ENCODE data around the gene CDK16.

DNA sequence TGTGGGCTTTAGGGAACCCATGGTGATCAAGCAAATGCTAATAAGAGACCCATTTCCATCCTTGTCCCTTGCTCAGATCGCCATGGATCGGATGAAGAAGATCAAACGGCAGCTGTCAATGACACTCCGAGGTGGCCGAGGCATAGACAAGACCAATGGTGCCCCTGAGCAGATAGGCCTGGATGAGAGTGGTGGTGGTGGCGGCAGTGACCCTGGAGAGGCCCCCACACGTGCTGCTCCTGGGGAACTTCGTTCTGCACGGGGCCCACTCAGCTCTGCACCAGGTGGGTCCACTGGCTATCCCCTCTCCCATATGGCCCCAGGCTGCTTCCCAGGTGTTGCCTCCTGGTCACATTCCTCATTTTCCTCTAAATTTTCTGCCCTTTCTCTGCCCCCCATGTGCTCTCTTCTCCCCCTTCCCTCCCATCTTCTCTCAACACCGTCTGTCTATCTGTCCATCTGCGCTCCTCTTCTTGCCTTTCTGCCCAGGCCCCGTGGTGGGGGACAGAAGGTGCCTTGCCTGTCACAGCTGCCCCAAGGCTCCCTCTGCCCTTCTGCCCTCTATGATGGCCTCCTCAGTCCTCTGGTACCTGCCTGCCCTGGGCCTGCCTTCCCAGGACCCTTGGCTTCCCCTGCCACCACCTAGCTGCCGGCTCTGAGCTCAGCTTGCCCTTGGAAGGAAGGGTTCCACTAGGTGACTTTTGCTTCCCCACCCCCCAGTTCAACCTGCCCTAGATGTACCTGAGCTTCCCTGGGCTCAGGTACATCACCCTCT lies 5.2 kb downstream of the CDK16 start:
- TF ChIP-seq ZFP30 (CRISPR knock-in tag; IDR thresholded peaks at IDR 0.05): no peak
- no peak for TF ChIP-seq OSR1 (CRISPR knock-in tag; IDR thresholded peaks at IDR 0.05)
- TF ChIP-seq GLIS3 (CRISPR knock-in tag; IDR thresholded peaks at IDR 0.05): no peak
- no peak for TF ChIP-seq PATZ1 (CRISPR knock-in tag; IDR thresholded peaks at IDR 0.05; ENCODE audit: borderline replicate concordance)
- TF ChIP-seq ESRRG (CRISPR knock-in tag; IDR thresholded peaks at IDR 0.05): no peak
- TF ChIP-seq ARNTL (CRISPR knock-in tag; IDR thresholded peaks at IDR 0.05; ENCODE audit: borderline replicate concordance, low read depth): no peak
- TF ChIP-seq RARB (CRISPR knock-in tag; IDR thresholded peaks at IDR 0.05): no peak
- TF ChIP-seq, protein P1, sequence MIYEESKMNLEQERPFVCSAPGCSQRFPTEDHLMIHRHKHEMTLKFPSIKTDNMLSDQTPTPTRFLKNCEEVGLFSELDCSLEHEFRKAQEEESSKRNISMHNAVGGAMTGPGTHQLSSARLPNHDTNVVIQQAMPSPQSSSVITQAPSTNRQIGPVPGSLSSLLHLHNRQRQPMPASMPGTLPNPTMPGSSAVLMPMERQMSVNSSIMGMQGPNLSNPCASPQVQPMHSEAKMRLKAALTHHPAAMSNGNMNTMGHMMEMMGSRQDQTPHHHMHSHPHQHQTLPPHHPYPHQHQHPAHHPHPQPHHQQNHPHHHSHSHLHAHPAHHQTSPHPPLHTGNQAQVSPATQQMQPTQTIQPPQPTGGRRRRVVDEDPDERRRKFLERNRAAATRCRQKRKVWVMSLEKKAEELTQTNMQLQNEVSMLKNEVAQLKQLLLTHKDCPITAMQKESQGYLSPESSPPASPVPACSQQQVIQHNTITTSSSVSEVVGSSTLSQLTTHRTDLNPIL (CRISPR knock-in tag; IDR thresholded peaks at IDR 0.05; ENCODE audit: low read depth): no peak
- no peak for TF ChIP-seq TOX (CRISPR knock-in tag; IDR thresholded peaks at IDR 0.05; ENCODE audit: borderline replicate concordance)
- TF ChIP-seq, protein P2, sequence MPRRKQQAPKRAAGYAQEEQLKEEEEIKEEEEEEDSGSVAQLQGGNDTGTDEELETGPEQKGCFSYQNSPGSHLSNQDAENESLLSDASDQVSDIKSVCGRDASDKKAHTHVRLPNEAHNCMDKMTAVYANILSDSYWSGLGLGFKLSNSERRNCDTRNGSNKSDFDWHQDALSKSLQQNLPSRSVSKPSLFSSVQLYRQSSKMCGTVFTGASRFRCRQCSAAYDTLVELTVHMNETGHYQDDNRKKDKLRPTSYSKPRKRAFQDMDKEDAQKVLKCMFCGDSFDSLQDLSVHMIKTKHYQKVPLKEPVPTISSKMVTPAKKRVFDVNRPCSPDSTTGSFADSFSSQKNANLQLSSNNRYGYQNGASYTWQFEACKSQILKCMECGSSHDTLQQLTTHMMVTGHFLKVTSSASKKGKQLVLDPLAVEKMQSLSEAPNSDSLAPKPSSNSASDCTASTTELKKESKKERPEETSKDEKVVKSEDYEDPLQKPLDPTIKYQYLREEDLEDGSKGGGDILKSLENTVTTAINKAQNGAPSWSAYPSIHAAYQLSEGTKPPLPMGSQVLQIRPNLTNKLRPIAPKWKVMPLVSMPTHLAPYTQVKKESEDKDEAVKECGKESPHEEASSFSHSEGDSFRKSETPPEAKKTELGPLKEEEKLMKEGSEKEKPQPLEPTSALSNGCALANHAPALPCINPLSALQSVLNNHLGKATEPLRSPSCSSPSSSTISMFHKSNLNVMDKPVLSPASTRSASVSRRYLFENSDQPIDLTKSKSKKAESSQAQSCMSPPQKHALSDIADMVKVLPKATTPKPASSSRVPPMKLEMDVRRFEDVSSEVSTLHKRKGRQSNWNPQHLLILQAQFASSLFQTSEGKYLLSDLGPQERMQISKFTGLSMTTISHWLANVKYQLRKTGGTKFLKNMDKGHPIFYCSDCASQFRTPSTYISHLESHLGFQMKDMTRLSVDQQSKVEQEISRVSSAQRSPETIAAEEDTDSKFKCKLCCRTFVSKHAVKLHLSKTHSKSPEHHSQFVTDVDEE (CRISPR knock-in tag; IDR thresholded peaks at IDR 0.05): no peak
- no peak for TF ChIP-seq ZFP3 (CRISPR knock-in tag; IDR thresholded peaks at IDR 0.05)

All from SK-N-SH treated with all-trans-retinoic acid at 6 μM for 48 hours (cell line).